Endometrial microvascular endothelial cells (primary cell): Measurements from ENCODE around the gene PRDM11. TPM values are rescaled to one million over a fixed set of nuclear protein-coding genes. Genes with fewer than 3 reads are reported as not detected.

Source experiments
- in situ Hi-C: cut with HindIII; loops from 2 replicates; pipeline ENCODE4 v1.10.0; 2017; ENCODE audit warnings: low sequenced_read_pairs, low pct_unique_long_range_greater_than_20kb; ENCODE audit errors: inconsistent ontology term
- total RNA-seq: library from RNA; depleted of rRNA; stranded (reverse); fragments of >200 nt; gene quantifications from one replicate; pipeline ENCODE4 v1.2.3, GENCODE V29; 2015; ENCODE audit errors: inconsistent ontology term

The PRDM11 gene
- total RNA-seq, 1 donor from 2014 or later = 4.8 TPM

DNA sequence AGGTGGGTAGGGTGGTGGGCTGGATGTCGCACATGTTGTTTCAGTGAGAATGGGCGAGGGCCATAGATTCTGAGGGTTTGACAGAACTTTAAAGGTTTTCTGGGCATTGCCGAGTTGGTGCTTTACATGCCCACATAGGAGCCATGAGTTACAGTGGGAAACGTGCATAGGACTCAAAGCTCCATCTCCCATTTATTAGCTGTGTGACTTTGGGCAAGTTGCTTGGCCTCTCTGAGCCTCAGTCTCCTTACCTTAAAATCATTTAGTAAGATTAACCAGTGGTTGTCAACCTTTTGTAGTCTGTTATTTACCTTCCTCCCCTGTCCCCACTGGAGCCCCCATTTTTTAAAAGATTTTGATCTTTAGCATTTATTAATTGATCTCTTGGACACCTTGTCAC is 72.3 kb downstream of the PRDM11 start:
- in situ Hi-C loops = no loop called here

DNA sequence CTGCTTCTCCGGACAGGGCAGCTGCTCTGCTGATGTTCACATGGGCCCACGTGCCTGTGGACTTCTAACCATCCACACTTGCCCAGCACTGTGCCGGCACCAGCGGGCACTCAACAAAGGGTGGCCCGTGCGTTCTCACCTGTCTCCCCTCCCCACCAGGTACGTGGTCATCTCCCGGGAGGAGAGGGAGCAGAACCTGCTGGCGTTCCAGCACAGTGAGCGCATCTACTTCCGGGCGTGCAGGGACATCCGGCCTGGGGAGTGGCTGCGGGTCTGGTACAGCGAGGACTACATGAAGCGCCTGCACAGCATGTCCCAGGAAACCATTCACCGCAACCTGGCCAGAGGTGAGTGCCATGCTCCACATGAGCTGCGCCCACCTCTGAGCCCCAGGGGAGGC is 73.0 kb downstream of the PRDM11 start:
- in situ Hi-C loops = no loop called here

DNA sequence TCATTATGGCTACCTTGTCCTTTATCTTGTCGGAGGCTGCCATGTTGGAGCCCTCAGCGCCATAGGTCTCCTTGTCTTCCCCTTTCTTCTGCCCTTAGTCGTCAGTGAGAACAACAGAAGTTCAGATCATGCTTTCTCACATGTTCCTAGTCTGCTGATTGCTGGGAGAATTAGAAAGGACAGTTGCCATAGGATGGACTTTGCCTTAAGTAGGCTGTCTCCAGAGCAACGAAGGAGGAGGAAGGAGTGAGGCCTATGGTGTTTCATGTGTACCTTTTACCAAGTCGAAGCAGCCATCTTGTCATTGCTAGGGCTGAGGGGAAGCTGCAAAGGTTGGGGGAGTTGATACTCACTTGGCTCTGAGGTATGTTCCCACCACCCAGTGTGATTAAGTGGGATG is 77.1 kb downstream of the PRDM11 start:
- in situ Hi-C loops = no loop called here

DNA sequence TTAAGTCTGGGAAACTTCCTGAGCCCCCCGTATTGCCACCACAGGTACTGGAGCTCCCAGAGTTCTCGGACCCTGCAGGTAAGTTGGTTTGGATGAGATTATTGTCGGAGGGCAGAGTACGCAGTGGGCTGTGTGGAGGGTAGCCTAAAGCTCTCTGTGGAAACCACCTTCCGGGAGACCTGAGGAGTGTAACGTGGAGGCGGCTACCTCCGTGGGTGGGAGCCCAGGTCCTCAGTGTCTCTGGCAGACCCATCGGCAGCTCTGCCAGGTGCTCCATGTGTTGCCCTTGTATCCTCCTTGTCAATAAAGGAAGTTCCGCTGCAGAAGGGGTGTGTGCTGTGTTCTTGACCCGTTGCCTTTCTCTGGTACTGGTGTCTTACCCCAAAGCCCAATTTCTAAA is 78.3 kb downstream of the PRDM11 start:
- in situ Hi-C loops = no loop called here

DNA sequence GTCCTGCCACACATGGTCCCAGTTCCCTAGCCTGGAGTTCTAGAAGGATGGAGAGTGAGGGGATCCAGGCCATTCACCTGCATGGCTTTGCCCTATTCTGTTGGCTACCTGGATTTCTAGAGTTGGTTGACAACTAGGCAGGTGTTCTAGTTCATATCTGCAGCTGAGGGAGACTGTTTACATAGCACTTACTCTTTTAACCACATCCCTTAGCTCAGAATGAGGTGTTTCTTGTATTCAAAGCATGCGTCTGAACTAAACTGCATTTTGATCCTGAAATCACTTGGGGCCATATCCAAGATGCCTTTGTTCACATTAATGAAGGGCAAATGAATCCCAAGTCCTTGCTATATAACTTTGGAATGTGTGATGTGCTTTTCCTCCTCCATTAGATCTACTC is 78.8 kb downstream of the PRDM11 start:
- in situ Hi-C loops = no loop called here

DNA sequence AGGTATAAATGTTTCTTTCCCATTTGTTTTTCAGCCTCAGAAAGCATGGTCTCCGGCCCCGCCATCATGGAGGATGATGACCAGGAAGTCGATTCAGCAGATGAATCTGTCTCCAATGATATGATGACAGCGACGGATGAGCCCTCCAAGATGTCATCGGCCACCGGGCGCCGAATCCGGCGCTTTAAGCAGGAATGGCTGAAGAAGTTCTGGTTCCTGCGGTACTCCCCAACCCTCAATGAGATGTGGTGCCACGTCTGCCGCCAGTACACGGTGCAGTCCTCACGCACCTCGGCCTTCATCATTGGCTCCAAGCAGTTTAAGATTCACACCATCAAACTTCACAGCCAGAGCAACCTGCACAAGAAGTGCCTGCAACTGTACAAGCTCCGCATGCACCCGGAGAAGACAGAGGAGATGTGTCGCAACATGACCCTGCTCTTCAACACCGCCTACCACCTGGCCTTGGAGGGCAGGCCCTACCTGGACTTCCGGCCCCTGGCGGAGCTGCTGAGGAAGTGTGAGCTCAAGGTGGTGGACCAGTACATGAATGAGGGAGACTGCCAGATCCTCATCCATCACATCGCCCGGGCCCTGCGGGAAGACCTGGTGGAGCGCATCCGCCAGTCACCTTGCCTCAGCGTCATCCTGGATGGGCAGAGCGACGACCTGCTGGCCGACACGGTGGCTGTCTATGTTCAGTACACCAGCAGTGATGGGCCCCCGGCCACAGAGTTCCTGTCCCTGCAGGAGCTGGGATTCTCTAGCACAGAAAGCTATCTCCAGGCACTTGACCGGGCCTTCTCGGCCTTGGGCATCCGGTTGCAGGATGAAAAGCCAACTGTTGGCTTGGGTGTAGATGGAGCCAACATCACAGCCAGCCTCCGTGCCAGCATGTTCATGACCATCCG is 79.8 kb downstream of the PRDM11 start:
- in situ Hi-C loops = no loop called here

DNA sequence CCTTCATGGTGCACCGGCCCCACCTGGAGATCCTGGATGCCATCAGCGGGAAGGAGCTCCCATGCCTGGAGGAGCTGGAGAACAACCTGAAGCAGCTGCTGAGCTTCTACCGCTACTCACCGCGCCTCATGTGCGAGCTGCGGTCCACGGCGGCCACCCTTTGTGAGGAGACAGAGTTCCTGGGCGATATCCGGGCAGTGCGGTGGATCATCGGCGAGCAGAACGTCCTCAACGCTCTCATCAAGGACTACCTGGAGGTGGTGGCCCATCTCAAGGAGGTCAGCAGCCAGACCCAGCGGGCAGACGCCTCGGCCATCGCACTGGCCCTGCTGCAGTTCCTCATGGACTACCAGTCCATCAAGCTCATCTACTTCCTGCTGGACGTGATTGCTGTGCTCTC is 80.5 kb downstream of the PRDM11 start:
- in situ Hi-C loops = no loop called here

DNA sequence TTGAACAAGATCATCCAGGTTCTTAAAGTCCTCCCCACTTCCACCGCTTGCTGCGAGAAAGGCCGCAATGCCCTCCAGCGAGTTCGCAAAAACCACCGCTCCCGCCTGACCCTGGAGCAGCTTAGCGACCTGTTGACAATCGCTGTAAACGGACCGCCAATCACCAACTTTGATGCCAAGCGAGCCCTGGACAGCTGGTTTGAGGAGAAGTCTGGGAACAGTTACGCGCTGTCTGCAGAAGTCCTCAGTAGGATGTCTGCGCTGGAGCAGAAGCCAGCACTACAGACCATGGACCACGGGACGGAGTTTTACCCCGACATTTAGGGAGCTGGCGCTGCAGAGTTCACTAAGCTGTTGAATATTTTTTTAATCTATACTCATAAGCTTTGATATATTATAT is 81.4 kb downstream of the PRDM11 start:
- in situ Hi-C loops = no loop called here

DNA sequence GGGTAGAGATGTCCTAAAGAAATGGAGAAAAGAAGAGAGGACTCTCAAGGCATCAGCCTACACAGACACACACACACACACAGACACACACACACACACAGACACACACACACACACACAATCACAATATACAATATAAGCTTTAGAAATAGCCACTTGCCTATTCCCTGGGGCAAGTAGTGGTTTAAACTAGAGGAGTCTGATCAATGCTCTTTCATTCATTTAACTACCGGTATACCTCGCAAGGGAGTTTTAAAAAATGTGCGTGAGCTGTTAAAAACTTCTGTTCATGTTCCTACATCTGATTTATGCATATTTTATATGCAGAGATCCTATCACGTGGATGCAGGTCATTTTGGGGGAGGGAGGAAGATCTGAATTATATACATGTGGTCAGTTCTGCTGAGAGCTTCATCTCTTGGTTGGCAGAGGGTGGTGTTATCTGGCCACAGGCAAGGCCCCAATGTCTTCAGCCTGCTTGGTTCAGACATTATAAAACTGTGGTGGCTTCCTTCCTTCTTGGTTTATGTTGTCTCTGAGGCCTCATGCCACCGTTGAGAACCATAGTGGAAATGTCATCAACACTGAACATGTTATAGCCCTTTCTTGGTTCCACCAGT is 83.1 kb downstream of the PRDM11 start:
- in situ Hi-C loops = no loop called here

DNA sequence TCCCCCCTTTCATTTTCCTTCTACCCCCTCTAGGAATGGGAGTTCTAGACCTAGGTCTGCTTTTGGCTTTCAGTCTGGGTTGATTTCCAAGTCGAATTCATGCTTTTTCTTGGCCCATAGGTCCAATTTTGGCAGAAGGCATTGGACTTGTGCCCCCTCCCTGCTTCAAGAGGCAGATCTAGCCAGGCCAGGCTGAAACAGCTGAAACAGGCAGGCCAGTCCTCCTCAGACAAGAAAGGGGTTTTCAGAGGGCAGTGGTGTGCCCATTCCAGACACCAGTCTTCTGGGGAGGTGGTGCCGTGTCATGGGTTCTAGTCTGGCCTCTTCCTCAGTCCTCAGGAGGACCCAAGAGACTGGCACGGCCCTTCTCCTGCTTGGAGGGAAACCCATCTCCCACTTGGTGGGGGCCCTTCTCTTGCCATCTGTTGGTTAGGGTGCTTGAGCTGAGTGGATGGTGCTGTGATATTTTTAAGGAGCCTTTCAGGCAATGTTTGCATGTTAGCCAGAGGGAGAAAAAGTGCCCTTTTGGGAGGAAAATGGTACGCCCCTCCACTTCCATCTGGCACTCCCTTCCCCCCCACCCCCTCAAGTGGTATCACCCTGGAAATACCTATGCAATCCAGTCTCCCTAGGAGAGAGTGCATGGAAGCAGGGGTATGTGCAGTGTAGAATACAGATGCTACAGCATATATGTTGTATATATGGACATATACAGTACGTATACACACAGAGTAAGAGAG is 86.1 kb downstream of the PRDM11 start:
- in situ Hi-C loops = no loop called here

DNA sequence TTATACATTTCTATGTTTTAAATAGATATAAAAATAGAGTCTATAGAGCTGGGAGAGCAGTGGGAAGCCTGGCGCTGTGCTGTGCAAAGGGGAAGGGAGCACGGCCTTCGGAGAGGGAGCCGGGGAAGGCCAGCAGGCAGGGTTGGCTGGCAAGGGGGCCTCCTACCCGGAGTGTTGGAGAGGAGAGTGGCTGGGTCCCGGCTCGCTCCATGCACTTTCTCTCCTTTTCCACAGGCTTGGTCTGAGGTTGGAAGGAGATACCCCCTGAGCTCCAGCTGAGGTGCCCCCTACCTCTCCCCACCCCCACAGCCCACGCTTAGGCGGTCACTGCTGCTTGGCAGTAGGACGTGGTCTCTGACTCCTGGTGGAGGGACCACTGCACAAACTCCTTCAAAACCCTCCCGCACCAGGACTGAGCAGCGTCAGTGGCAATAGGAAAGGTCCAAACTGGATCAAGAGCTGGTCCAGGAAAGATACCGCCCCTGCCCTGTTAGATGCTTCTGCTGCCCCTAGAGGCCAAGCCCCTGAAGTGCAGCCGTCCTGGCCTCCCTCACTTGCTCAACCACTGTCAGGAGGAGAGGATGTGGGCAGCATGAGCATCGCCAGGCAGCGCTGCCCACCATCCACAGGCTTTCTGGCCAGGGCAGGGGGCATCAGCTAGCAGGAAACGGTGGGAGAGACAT is 86.8 kb downstream of the PRDM11 start:
- in situ Hi-C loops = no loop called here

DNA sequence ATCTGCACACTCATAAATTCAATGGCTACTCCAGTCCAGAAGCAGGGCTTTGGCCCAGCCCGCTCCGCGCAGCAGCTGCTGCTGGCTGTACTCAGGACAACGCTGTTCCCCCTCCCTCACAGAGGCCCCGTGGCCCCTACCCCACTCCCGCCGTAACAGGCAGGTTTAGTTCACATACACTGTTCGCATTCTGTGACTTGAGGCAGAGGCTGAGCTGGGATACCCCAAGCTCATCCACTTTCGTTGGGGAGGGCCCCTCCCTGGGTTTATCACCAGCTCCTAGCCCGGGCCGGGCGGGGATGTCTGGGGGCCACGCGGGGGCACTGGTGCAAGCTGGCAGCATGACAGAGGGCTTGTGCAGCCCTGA is 87.3 kb downstream of the PRDM11 start:
- in situ Hi-C loops = no loop called here

DNA sequence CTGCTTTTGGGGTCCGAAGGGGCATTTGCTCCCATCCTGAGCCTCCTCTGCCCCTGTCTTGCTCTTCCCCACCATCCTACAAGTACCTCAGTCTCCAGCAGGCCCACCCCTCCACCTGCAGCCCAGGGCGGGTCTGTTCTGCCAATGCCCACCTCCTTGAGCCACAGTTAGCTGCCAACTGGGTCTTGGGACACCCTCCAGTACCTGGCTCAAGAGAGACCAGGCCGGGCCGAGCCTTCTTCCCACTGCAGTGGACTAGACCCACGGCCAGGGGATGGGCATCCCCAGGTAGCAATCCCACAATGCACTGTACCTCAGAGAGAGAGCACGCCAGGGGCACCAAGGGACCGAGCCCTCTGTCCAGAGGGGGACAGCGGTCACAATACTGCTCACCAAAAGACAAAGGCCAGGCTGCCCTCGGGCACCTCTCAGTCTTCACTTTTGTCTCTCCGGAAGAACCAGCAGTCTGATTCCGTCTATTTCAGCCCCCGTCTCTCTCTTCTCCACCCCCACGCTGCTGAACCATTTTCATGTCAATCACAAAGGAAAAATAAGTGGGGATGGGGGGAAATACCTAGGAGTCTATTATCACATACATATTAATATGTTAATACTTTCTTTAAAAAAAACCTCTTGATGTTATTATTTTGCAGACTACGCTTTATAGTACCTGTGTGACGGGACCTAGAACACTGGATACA is 88.0 kb downstream of the PRDM11 start:
- in situ Hi-C loops = no loop called here

DNA sequence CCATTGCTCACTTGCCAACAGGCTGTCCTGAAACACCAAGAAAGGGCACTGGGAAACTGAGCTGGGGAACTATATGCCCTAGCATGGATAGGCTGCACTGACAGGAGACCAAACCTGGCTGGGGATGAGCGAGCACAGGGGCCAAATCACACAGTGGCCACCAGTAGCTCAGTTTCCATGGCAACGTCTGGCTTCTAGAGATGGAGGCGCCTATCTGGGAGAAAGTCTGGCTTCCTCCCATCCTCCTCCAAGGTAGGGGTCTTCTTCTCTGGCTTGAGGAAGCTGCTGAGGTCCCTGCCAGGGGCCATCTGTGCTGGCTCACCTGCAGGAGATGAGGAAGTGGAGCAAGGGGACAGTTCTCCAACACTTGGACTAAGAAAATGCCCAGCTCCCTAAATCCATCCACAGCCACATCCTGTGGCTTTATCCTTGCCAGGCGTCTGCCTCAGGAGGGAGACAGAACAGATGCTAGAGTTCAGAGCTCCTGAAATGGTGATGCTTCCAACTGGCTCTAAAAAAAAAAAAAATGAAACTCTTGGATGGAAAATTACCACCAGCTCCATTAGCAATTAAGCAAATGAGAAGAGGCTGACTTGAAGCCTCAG is 91.4 kb downstream of the PRDM11 start:
- in situ Hi-C loops = no loop called here

DNA sequence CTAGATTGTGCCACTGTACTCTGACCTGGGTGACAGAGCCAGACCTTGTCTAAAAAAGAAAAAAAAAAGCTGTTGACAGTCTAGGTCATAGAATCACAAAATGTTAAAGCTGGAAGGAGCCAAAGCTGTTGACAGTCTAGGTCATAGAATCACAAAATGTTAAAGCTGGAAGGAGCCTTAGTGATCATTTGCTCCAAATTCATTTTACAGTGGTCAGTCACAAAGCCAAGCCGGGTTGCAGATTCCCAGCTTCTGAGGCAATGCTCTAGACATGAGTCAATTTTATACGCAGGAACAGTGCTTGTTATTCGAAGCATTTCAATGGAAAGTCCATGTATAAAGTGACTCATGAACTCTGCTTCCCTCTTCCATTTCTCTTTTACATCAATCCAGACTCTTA is 92.3 kb downstream of the PRDM11 start:
- in situ Hi-C loops = no loop called here

DNA sequence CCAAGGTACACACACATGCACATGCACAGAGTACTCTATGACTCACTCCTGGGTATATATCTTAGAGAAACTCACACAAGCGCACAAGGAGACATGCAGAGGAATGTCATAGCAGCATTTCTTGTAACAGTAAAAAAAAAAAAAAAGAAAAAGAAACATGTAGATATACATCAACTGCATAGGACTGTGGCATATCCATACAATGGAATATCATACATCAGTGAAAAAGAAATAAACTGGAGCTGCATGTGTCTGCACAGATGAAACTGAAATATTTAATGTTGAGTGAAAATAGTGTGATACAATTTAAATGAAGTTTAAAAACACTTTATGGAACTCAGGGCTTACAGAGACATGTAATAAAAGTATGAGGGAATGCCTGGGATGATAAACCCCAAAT is 93.3 kb downstream of the PRDM11 start:
- in situ Hi-C loops = no loop called here

DNA sequence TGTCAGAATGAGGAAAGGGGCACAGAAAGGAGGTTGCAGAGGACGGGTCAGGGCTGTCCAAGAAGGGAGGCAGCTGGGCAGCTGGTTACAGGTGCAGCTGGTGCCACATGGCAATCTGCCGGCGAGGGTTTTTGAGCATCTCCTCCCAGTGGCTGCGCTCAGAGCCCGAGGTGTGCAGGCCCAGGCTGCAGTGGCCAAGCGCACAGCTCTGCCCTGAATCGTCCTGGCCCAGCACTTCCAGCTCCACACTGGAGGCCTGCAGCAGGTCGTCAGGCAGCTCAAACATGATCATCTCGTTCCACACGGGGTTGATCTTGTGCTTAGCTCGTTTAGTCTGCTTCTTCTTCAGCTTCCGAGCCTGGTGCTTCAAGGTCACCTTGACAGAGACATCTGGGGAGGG is 97.5 kb downstream of the PRDM11 start:
- in situ Hi-C loops = no loop called here

DNA sequence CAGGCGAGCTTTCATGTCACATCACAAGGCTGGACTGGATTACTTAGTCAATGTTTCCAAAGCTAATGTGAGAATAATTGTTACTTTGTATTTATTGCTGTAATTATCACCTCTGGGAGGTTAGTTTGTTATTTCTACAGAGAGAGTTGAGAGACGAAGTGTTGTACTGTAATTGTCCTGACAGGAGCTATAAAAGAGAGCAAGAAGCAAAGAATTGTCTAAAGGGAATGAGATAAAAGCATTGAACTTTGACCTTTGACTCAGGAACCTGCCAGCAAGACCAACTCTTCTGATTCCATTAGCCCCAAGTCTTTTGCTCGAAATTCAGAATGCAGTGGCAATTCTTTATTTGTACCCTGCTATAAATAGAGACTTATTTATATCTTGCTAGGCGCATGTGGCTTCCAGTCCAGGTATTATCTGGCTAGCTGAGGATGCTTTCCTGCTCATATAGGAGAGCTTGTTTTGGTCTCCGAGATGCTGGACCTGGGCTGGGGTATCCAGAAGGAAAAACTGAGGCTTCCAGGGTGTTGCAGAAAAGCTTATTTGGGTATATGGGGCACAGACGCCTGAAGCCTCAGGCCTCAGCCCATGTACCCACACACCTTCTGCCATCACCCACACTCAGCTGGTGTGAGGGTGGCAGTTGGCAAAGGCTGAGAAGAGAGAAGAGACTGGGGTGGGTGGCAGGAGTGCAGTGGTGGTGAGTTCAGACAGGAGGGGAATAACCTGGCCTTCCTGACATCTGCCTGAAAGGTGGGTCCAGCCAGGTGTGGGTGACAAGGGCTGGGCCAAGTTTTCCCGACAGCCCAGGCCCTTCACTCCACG is 99.0 kb downstream of the PRDM11 start:
- in situ Hi-C loops = no loop called here
